Measurements from ENCODE around the gene CSK.

- TF ChIP-seq CTCF (conservative IDR thresholded peaks at IDR 0.05 in 1 of 2, IDR thresholded peaks at IDR 0.05 in 1 of 2; ENCODE audit: extremely low read depth in 1 of 2, insufficient read depth in 1 of 2, low read depth in 1 of 2, low read length in 2 of 2) (no peak), EZH2 (IDR thresholded peaks at IDR 0.05; ENCODE audit: borderline replicate concordance, low read length) (no peak)
Measured at GRCh38 chr15:74768099-74768770, 13.6 kb upstream of the CSK start.

Data from mammary epithelial cell (primary cell).